Parathyroid adenoma (tissue), 2 donors: Measurements from ENCODE around the gene KRTAP4-6.
"Not testable (repeated sequence)": the region's sequence is repeated elsewhere in the genome, so short reads cannot be mapped to it uniquely, and the experiment has no call there.

Experiments used
- H2AFZ ChIP-seq: fragments of 300-600 bp; sonication (generic); one replicate; pipeline ENCODE4 v1.7.0; 2017; ENCODE audit warnings: antibody characterized with exemption, mild to moderate bottlenecking
- H3K27ac ChIP-seq: fragments of 300-600 bp; sonication (generic); one replicate; pipeline ENCODE4 v1.7.0; 2017
- H3K27me3 ChIP-seq: fragments of 300-600 bp; sonication (generic); one replicate; pipeline ENCODE4 v1.7.0; 2017; ENCODE audit warnings: low read length; ENCODE audit not compliant: control insufficient read depth, insufficient read depth
- H3K36me3 ChIP-seq: fragments of 300-600 bp; sonication (generic); one replicate; pipeline ENCODE4 v1.7.0; 2017; ENCODE audit warnings: low read length; ENCODE audit not compliant: control insufficient read depth, insufficient read depth
- H3K4me1 ChIP-seq: fragments of 300-600 bp; sonication (generic); one replicate; pipeline ENCODE4 v1.7.0; 2017; ENCODE audit warnings: control low read depth
- H3K4me2 ChIP-seq: fragments of 300-600 bp; sonication (generic); one replicate; pipeline ENCODE4 v1.7.0; 2017; ENCODE audit warnings: low read length
- H3K4me3 ChIP-seq: fragments of 300-600 bp; sonication (generic); one replicate; pipeline ENCODE4 v1.7.0; 2017; ENCODE audit warnings: low read depth, low read length
- H3K79me2 ChIP-seq: fragments of 300-600 bp; sonication (generic); one replicate; pipeline ENCODE4 v1.7.0; 2017; ENCODE audit warnings: control low read depth
- H3K9ac ChIP-seq: fragments of 300-600 bp; sonication (generic); one replicate; pipeline ENCODE4 v1.7.0; 2017; ENCODE audit warnings: mild to moderate bottlenecking
- H3K9me3 ChIP-seq: fragments of 300-600 bp; sonication (generic); one replicate; pipeline ENCODE4 v1.7.0; 2017; ENCODE audit warnings: low read length; ENCODE audit not compliant: control insufficient read depth
- CTCF ChIP-seq: fragments of 300-600 bp; sonication (generic); IDR thresholded peaks from one replicate; pipeline ENCODE4 v1.7.0; 2017; ENCODE audit warnings: antibody characterized with exemption, mild to moderate bottlenecking
- donor health status: primary hyperparathyroidism.

The KRTAP4-6 gene

DNA sequence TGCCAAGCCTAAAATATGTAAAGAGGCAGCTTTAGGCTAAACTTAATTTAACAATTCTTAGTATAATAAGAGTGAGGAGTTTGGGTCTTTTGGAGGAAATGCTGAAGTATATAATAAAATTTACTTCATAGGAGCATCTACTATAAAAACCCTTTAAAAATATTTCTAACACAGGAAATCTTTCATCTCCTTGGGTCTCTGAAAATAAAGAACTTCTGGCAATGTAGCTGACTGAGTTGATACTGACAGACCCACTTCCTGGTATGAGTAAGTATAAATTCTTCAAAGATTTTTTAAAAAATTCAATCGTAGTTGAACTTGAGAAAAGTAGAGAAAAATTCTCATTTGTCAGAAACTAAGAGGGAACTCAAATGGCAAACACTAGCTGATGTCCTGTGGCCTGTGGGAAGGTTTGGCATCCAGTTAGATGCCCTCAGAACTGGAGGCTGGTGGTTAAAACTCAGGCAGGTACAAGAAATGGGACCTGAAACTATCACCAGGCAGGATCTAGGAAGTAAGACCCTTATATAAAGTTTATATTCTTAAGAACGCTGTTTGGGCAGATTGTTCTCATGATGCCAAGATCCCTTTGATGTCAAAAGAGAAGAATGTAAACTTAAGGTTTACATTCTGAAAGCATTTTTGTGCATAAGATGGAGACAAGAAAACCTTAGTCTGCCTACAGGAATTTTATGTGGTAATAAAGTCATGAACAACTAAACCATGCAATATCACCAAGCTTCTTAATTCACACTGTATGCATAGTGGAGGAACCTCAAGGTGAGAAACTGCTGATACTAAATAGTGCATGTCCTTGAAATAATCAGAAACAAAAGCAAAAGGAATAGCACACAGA, 6.2 kb downstream of the KRTAP4-6 start:
- no peak overlapping the region for H3K27ac ChIP-seq
- H3K4me3 ChIP-seq: no peak overlapping the region
- no peaks in the 10 kb centered on the region for H3K36me3 ChIP-seq
- H3K4me2 ChIP-seq: no peak overlapping the region
- no peak overlapping the region for H3K9ac ChIP-seq
- H3K4me1 ChIP-seq: no peaks in the 10 kb centered on the region
- H2AFZ ChIP-seq: no peak overlapping the region
- no peaks in the 10 kb centered on the region for H3K79me2 ChIP-seq
- TF ChIP-seq CTCF: no peak
- no peaks in the 10 kb centered on the region for H3K27me3 ChIP-seq
- no peaks in the 10 kb centered on the region for H3K9me3 ChIP-seq

DNA sequence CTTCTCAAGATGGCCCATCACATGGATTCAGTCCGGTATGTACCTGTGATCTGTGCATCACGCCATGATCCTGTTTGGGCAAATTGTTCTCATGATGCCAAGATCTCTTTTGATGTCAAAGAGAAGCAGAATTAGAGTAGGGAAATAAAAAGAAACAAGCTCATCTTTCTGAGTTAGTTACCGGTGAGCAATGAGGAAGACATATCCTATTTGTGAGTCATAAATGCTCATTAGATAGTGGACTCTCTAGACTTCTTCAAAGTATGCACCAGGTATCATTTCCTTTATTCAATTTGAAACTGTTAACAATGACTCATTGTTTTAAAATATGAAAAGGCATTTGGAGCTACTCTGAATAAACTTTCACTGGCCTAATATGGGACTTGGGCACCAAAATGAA, 8.4 kb downstream of the KRTAP4-6 start:
- Histone ChIP-seq H3K27me3 (no peaks in the 10 kb centered on the region), H3K4me3 (no peak overlapping the region), H2AFZ (no peak overlapping the region), H3K36me3 (no peaks in the 10 kb centered on the region), H3K27ac (no peak overlapping the region), H3K79me2 (no peaks in the 10 kb centered on the region), H3K4me2 (no peak overlapping the region), H3K9ac (no peak overlapping the region), H3K9me3 (no peaks in the 10 kb centered on the region), H3K4me1 (no peaks in the 10 kb centered on the region)
- no peak for TF ChIP-seq CTCF

- H3K9ac ChIP-seq: no peak overlapping the region
- no peaks in the 10 kb centered on the region for H3K36me3 ChIP-seq
- no peaks in the 10 kb centered on the region for H3K79me2 ChIP-seq
- no peaks in the 10 kb centered on the region for H3K27me3 ChIP-seq
- H3K27ac ChIP-seq: no peak overlapping the region
- H3K4me2 ChIP-seq: no peak overlapping the region
- H3K9me3 ChIP-seq: no peaks in the 10 kb centered on the region
- no peak overlapping the region for H3K4me3 ChIP-seq
- H2AFZ ChIP-seq: no peak overlapping the region
- no peak for TF ChIP-seq CTCF
- H3K4me1 ChIP-seq: no peaks in the 10 kb centered on the region
Observed at GRCh38 chr17:41127371-41127770, 13.0 kb downstream of the KRTAP4-6 start.

GRCh38 chr17:41126412-41126811, 13.9 kb downstream of the KRTAP4-6 start:
- Histone ChIP-seq H3K9ac (no peak overlapping the region), H3K36me3 (no peaks in the 10 kb centered on the region), H3K4me3 (no peak overlapping the region), H3K27ac (no peak overlapping the region), H3K4me2 (no peak overlapping the region), H3K9me3 (no peaks in the 10 kb centered on the region), H3K27me3 (no peaks in the 10 kb centered on the region), H2AFZ (no peak overlapping the region), H3K4me1 (no peaks in the 10 kb centered on the region), H3K79me2 (no peaks in the 10 kb centered on the region)
- no peak for TF ChIP-seq CTCF

- Histone ChIP-seq H2AFZ (no peak overlapping the region), H3K9ac (no peak overlapping the region), H3K4me1 (no peaks in the 10 kb centered on the region), H3K4me3 (no peak overlapping the region), H3K27ac (no peak overlapping the region), H3K4me2 (no peak overlapping the region), H3K36me3 (no peaks in the 10 kb centered on the region), H3K9me3 (no peaks in the 10 kb centered on the region), H3K27me3 (no peaks in the 10 kb centered on the region), H3K79me2 (no peaks in the 10 kb centered on the region)
- TF ChIP-seq CTCF: no peak
Observed at GRCh38 chr17:41125064-41125463, 15.3 kb downstream of the KRTAP4-6 start.

GRCh38 chr17:41123991-41124371, 16.4 kb downstream of the KRTAP4-6 start, which contains the start of gene KRTAP4-12:
Gene KRTAP4-12 (minus strand): TSS chr17:41124182. CDS start chr17:41124122, 60 bp downstream.
- not testable (repeated sequence) for H3K4me3 ChIP-seq, H3K9me3 ChIP-seq, H2AFZ ChIP-seq, H3K27me3 ChIP-seq, H3K36me3 ChIP-seq, H3K9ac ChIP-seq, H3K79me2 ChIP-seq, H3K4me1 ChIP-seq, H3K4me2 ChIP-seq, H3K27ac ChIP-seq
